Suprapubic skin (tissue), 4 donors: ENCODE data around the gene CNOT9. TPM values are rescaled to one million over a fixed set of nuclear protein-coding genes. Genes with fewer than 3 reads are reported as not detected.
"Not testable (repeated sequence)": the region's sequence is repeated elsewhere in the genome, so short reads cannot be mapped to it uniquely, and the experiment has no call there.

Experiments
- DNase-seq, 2 donors: peaks; one replicate each; pipeline ENCODE4 v3.0.0-alpha.2; 2019; ENCODE audit warnings: low spot score in 2 of 2
- H3K27ac ChIP-seq: fragments of 200-600 bp; sonication (generic); one replicate; pipeline ENCODE4 v1.5.1; 2019
- H3K27me3 ChIP-seq: fragments of 200-600 bp; sonication (generic); one replicate; pipeline ENCODE4 v1.5.1; 2019
- H3K36me3 ChIP-seq: fragments of 200-600 bp; sonication (generic); one replicate; pipeline ENCODE4 v1.5.1; 2019
- H3K4me1 ChIP-seq: fragments of 200-600 bp; sonication (generic); one replicate; pipeline ENCODE4 v1.5.1; 2019
- H3K4me3 ChIP-seq: fragments of 200-600 bp; sonication (generic); one replicate; pipeline ENCODE4 v1.5.1; 2019; ENCODE audit warnings: mild to moderate bottlenecking
- H3K9me3 ChIP-seq: fragments of 200-600 bp; sonication (generic); one replicate; pipeline ENCODE4 v1.5.1; 2019
- EP300 ChIP-seq: sonication (generic); formaldehyde crosslinking; IDR thresholded peaks from one replicate; pipeline ENCODE4 v1.6.1; 2017; ENCODE audit warnings: antibody characterized with exemption
- POLR2A ChIP-seq, 2 donors: fragments of 450-650 bp; IDR thresholded peaks; one replicate each; pipeline ENCODE4 v1.6.1; 2017; ENCODE audit warnings: antibody characterized with exemption in 2 of 2, mild to moderate bottlenecking in 2 of 2, moderate library complexity in 2 of 2
- POLR2AphosphoS5 ChIP-seq, 3 donors: sonication (generic); formaldehyde crosslinking; IDR thresholded peaks; one replicate each; pipeline ENCODE4 v1.6.1; 2017; ENCODE audit warnings: antibody characterized with exemption in 3 of 3
- WGBS: methylation state at CpG from one replicate; pipeline ENCODE4 v1.1.5; 2018; 5-methylcytosine and 5-hydroxymethylcytosine counted together
- total RNA-seq, 4 donors: library from RNA; depleted of rRNA; stranded (reverse); fragments of >200 nt; gene quantifications; one replicate each; pipeline ENCODE4 v1.1.0, GENCODE V29; 2016
- TF ChIP-seq, protein P1 (sequence below), 2 donors: fragments of 200-600 bp in 1 of 2; fragments of 450-650 bp in 1 of 2; sonication (generic) in 1 of 2; IDR thresholded peaks; one replicate each; pipeline ENCODE4 v1.5.1; 2016 to 2019; ENCODE audit warnings: antibody characterized with exemption in 2 of 2, mild to moderate bottlenecking in 1 of 2, moderate library complexity in 1 of 2

CNOT9 gene
- total RNA-seq, 4 donors from 2014 or later: 41.9 to 77.6 (median 46.7) TPM

- peaks cover 89% of the 10 kb centered on the region for H3K36me3 ChIP-seq
- no peaks in the 10 kb centered on the region for H3K4me1 ChIP-seq
- no peak overlapping the region for H3K4me3 ChIP-seq
- no peak for DNase-seq
- WGBS: 84% methylated on average over 6 of the region's 6 CpGs
- H3K27ac ChIP-seq: no peak overlapping the region
- no peak for TF ChIP-seq POLR2A (IDR thresholded peaks at IDR 0.05)
- no peak for TF ChIP-seq POLR2AphosphoS5 (IDR thresholded peaks at IDR 0.05)
- TF ChIP-seq EP300: no peak
- TF ChIP-seq, protein P1, sequence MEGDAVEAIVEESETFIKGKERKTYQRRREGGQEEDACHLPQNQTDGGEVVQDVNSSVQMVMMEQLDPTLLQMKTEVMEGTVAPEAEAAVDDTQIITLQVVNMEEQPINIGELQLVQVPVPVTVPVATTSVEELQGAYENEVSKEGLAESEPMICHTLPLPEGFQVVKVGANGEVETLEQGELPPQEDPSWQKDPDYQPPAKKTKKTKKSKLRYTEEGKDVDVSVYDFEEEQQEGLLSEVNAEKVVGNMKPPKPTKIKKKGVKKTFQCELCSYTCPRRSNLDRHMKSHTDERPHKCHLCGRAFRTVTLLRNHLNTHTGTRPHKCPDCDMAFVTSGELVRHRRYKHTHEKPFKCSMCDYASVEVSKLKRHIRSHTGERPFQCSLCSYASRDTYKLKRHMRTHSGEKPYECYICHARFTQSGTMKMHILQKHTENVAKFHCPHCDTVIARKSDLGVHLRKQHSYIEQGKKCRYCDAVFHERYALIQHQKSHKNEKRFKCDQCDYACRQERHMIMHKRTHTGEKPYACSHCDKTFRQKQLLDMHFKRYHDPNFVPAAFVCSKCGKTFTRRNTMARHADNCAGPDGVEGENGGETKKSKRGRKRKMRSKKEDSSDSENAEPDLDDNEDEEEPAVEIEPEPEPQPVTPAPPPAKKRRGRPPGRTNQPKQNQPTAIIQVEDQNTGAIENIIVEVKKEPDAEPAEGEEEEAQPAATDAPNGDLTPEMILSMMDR (IDR thresholded peaks at IDR 0.05): no peak
- H3K27me3 ChIP-seq: no peaks in the 10 kb centered on the region
- no peaks in the 10 kb centered on the region for H3K9me3 ChIP-seq
Measured at GRCh38 chr2:218536804-218537494, 31.7 kb upstream of the CNOT9 start.

GRCh38 chr2:218540015-218540414 is 28.6 kb upstream of the CNOT9 start:
- 93% methylated on average over 3 of the region's 3 CpGs for WGBS
- Histone ChIP-seq H3K9me3 (no peaks in the 10 kb centered on the region), H3K36me3 (peaks cover 87% of the 10 kb centered on the region), H3K4me1 (no peaks in the 10 kb centered on the region), H3K27me3 (no peaks in the 10 kb centered on the region), H3K27ac (no peak overlapping the region), H3K4me3 (no peak overlapping the region)
- no peak for DNase-seq
- no peak for TF ChIP-seq EP300
- TF ChIP-seq, protein P1 (IDR thresholded peaks at IDR 0.05): no peak
- TF ChIP-seq POLR2A (IDR thresholded peaks at IDR 0.05): no peak
- TF ChIP-seq POLR2AphosphoS5 (IDR thresholded peaks at IDR 0.05): no peak

- no peak for DNase-seq
- Histone ChIP-seq H3K27me3 (no peaks in the 10 kb centered on the region), H3K27ac (no peak overlapping the region), H3K4me1 (no peaks in the 10 kb centered on the region), H3K9me3 (no peaks in the 10 kb centered on the region), H3K36me3 (peaks cover 80% of the 10 kb centered on the region), H3K4me3 (no peak overlapping the region)
- TF ChIP-seq EP300 (no peak), POLR2AphosphoS5 (IDR thresholded peaks at IDR 0.05) (no peak), POLR2A (IDR thresholded peaks at IDR 0.05) (no peak)
- TF ChIP-seq, protein P1 (IDR thresholded peaks at IDR 0.05): no peak
- WGBS: 98% methylated on average over 1 of the region's 1 CpG
Measured at GRCh38 chr2:218546012-218546411, 22.6 kb upstream of the CNOT9 start.

GRCh38 chr2:218547511-218547910 is 21.1 kb upstream of the CNOT9 start:
- no peak for TF ChIP-seq EP300
- no peak for TF ChIP-seq POLR2AphosphoS5 (IDR thresholded peaks at IDR 0.05)
- TF ChIP-seq POLR2A (IDR thresholded peaks at IDR 0.05): no peak
- TF ChIP-seq, protein P1 (IDR thresholded peaks at IDR 0.05): no peak
- H3K9me3 ChIP-seq: no peaks in the 10 kb centered on the region
- no peak for DNase-seq
- H3K36me3 ChIP-seq: peaks cover 78% of the 10 kb centered on the region
- H3K27ac ChIP-seq: no peak overlapping the region
- H3K27me3 ChIP-seq: no peaks in the 10 kb centered on the region
- H3K4me3 ChIP-seq: no peak overlapping the region
- H3K4me1 ChIP-seq: no peaks in the 10 kb centered on the region

- Histone ChIP-seq H3K4me3 (no peak overlapping the region), H3K9me3 (no peaks in the 10 kb centered on the region), H3K27ac (no peak overlapping the region), H3K4me1 (no peaks in the 10 kb centered on the region), H3K36me3 (peaks cover 78% of the 10 kb centered on the region), H3K27me3 (no peaks in the 10 kb centered on the region)
- DNase-seq: no peak
- TF ChIP-seq POLR2AphosphoS5 (IDR thresholded peaks at IDR 0.05): no peak
- TF ChIP-seq, protein P1 (IDR thresholded peaks at IDR 0.05): no peak
Measured at GRCh38 chr2:218547978-218548377, 20.7 kb upstream of the CNOT9 start.

GRCh38 chr2:218554225-218554624 is 14.4 kb upstream of the CNOT9 start:
- H3K27me3 ChIP-seq, H3K9me3 ChIP-seq, H3K27ac ChIP-seq, H3K4me3 ChIP-seq, H3K4me1 ChIP-seq, DNase-seq: not testable (repeated sequence)
- 91% methylated on average over 3 of the region's 3 CpGs for WGBS
- peaks cover 63% of the 10 kb centered on the region for H3K36me3 ChIP-seq
